Fibroblast of skin of abdomen (primary cell): ENCODE results near the gene TELO2.
A peak's percentile ranks its signal among the peaks of the same experiment; 100 is the strongest.

Source experiments
- DNase-seq: peaks from one replicate; pipeline ENCODE4 v3.0.0-alpha.2; 2013

TELO2 gene

DNA sequence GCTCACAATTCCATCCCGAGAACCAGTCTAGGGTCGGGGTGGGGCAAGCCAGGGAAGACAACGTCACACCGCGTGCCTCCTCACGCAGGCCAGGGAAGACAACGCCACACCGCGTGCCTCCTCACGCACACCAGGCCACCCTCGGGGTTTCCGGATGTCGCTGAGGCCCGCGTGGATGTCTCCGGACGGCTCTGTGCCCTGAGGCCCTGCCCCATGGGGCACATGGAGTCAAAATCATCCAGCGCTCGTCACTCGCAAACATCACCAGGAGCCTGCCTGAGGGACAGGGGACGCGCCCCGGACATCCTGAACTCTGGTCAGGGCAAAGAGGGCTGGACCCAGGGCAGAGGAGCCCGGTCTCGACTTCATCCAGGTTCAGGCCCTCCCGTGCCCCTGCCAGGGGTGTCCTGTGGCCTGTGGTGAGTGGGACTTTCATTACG is 44.0 kb downstream of the TELO2 start:
- no peak for DNase-seq

DNA sequence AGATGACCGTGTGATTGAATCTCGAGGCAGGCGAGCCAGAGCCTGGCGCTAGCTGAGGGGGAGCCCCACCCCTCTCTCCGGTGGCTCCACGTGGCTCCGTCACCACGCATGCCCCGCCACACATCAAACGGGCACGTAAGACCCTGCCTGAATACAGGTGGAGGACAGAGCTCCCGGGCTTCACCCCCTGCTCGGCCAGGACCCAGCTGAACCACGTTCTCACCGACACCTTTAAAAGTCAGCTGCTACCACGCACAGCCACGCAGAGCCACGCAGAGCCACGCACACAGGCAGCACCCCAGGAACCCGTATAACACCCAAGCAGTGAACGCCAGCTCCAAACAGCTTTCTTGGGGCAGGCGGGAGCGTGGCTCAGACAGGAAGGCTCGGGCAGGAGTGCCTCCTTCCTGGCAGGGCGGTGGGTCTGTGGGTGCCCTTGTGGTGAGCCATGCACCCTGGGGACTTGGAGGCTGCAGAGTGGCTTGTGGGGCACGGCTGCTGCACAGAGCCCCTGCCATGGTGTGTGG is 44.7 kb downstream of the TELO2 start:
- no peak for DNase-seq

DNA sequence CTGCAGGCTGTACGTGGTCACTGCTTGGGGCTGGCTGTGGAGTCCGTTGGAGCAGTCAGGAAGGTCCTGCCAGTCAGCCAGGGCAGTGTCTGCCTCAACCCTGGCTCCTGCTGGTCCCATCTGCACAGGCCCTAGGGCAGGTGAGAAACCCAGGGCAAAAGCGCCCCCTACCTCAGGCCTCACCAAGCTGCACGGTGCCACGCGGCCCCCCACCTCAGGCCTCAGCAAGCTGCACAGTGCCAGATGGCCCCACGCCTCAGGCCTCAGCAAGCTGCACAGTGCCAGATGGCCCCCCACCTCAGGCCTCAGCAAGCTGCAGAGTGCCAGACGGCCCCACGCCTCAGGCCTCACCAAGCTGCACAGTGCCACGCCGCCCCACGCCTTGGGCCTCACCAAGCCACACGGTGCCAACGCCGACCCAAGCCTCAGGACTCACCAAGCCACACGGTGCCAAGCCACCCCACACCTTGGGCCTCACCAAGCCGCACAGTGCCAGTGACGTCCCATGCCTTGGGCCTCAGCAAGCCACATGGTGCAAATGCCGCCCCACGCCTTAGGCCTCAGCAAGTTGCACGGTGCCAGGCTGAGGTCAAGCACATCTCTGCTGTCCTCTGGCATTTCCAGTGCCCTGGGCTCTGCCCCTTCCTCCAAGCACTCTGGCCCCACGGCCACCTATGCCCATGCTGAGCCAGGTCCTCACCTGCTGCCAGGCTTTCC is 45.8 kb downstream of the TELO2 start:
- no peak for DNase-seq

DNA sequence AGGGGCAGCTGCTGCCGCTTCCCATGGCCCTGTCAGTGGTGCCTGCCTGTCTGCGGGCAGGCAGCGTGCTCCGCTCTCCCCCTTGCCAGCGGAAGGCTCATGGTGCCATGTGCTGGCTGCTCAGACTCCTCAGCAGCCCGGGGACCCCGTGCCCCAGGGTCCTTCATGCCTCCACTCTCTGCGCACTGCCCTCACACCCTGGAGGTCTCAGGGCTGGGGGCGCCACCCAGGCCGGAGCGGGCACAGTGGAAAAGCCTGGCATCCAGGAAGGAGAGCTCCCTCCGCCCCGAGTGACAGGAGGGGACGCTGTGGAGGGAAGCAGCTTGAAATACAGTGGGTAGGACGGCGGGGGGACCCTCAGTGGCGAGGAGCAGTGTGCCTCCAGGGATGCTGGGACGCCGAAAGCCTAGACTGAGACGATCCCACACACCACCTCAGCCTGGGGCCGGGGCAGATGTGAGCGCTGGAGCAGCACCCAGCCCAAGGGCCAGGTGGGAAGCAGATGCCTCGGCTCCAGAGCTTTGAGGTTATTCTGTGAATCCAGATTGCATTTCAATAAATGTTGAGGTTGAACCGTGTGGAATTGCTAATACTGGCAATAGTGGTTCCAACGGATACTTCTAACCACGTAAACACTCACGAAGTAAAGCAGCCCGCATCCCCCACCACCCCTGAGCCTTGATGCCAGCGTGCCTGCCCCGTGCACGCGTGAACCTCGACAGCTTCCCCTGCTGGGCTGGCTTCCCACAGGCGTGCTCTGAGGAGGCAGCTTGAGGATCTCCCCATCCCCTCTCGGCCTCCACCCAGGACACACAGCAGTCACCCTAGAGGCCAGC is 46.8 kb downstream of the TELO2 start:
- no peak for DNase-seq

DNA sequence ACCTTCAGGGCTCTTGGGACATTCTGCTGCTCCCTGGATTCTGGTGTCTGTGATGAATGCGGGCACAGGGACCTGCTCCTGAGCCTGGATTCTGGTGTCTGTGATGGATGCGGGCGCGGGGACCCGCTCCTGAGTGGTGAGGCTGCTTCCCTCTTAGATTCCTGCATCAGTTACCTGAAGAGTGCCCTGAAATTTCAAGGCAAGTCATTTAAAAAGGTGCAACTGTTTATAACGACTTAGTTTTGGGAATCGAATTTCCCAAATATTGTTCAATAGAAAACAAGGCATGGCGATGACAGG is 47.3 kb downstream of the TELO2 start:
- DNase-seq = no peak

DNA sequence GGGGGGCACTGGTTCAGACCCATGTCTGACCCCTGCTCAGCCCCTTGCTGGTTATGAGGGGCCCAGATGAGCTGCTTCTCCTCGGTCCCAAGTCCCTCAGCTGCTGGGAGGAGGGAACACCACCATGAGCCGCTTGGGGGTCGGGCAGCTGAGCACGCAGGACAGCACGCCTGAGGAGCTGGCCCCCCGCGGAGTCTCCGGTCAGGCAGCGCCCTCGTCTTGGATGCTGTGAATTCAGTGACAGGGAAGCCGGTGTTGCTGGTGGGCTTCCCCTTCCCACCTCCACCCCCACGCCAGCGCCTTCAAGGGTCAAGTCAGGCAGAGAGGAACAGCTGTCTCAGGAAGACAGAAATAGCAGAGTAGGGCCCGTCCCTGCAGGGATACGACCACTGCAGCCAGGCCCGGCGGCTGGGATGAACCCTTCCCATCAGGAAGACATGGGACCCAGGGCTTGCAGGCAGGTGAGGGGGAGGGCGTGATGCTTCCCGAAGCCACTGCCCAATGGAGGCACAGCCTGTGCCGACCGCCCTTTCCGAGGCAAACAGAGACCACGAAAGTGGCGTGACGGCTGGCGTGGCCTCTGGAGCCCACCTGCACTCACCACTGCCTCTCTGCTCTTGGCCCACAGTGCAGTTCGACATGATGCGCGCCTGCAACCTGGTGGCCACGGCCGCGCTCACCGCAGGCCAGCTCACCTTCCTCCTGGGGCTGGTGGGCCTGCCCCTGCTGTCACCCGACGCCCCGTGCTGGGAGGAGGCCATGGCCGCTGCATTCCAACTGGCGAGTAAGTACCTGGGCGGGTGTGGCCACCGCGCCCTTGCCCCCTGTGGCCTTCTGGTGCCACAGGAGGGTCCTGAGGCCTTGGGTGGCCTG is 48.4 kb downstream of the TELO2 start:
- DNase-seq = no peak

DNA sequence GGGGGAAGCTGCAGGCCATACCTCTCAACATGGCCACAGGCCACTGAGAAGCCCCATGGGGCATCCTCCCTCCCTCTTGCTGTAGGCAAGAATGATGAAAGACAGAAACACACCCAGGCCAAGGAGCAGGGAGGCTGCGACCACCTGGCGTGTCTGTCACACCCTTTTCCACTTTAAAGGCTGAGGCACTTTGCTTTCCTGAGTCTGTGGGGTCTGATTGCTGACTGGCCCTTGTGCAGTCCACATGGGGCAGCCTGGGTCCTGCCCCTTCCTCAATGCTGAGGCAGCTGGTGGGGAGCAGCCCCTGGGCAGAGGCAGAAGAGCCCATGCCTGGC is 49.0 kb downstream of the TELO2 start:
- DNase-seq = no peak

DNA sequence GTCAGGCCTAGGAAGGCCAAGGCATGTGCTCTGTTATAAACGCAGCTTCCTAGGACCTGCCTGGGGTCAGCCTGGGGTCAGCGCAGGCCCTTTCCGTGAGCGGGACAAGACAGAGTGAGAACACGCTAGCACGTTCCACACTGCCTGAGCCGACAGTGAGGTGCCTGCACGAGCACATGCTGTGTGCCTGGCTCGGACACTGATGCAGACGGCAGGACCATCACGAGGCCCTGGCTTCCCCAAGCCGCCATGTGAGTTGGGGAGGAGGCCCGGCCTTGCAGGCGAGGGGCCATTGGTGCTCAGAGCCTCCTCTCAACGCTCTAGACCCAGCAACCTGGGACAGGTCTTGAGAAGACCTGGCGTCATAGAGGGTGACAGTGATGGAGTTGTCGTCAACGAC is 49.4 kb downstream of the TELO2 start:
- no peak for DNase-seq

DNA sequence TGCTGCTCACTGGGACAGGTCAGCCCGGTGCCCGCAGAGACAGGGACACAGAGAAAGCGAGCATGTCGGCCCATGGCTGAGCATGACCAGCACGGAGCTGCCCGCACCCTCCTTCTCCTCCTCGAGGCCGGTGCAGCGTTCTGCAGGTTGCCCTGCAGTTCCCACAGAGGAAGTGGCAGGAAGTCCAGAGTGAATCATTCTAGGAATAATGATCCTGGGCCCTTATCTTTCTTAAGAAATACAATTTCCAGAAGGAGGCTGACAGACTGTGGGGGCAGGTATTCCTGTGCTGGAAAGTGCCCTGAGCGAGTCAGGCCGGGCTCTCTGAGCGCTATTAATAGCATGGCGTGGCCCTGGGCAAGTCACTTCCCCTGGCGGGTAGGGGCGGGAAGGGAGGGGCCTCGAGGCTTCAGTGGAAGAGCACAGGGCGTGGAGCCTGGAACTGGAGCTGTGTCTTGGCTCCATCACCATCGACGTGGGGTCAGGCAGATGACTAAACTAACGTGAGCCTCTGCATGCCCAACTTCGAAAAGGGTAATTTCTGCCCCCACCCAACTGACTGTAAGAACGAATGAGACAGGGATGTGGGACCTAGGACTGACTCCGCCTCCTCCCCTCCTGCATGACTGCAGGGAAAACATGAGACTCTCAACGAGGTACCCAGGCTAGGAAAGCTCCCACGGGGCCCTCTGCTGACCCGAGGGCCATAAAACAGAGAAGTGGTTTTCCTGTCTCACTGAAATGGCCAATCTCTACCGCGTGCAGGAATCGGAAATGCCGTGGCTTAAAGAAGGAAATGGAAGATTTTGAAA is 50.1 kb downstream of the TELO2 start:
- peak; percentile 56 for DNase-seq

DNA sequence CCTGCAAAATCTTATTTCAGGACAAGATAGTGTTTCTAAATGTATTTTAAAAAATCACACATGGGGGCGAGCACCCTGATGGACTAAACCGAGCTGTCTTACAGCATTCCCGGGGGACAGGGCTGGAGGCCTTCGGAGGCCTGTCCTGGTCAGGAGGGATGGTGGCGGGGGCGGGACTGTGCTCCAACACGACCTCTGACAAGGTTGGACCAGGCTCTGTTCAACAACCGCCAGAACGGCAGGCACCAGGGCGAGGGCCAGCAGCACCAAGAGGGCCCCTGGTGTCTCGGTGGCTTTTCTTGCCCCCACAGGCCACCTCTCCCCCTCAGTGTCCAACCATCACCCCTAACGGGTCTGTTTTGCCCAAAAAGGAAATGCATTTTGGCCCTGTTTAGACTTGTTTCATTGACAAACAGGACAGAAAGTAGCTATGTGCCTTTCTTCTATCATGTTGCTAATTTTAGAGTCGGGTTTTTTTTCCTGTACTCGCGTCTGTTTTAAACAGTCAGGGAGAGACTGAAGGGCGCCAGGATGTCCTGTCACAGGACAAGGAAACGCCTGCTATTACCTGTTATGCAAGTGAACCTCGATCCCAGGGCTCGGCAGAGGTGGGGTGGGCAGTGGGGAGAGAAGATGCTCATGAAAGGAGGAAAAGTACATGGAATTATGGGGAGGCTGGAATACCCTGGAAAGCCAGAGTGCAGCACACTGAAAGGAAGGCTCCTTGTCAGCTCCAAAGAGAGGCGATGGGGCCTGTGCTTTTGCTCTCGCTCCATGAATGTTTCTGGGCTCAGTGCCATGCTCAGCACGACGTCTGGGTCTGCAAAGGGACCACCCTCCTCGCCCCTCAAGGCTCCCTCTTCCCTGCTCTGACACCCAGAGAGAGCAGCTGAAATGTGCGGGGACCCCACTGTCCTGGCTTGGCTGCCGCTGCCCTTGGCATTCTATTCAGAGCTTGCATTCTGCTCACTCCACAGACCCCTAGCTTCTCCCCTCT is 52.2 kb downstream of the TELO2 start:
- no peak for DNase-seq

DNA sequence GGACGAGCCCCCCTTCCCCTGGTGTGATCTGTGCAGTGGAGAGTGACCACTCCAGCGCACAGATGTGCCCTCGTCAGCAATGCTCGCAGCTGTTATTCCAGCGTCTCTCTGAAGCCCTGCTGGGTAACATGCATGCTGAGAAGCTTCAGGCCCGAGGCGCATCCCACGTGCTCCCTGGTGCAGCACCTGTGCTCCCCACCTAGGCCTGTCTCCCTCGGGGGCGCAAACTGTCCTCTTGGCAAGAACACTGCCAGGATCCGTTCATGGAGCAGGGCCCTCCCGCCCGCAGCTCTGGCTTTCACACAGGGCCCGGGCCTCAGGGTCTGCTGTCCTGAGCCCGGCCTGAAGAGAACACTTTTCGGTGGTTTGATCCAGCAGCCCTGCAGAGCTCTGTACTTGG is 53.3 kb downstream of the TELO2 start:
- no peak for DNase-seq

DNA sequence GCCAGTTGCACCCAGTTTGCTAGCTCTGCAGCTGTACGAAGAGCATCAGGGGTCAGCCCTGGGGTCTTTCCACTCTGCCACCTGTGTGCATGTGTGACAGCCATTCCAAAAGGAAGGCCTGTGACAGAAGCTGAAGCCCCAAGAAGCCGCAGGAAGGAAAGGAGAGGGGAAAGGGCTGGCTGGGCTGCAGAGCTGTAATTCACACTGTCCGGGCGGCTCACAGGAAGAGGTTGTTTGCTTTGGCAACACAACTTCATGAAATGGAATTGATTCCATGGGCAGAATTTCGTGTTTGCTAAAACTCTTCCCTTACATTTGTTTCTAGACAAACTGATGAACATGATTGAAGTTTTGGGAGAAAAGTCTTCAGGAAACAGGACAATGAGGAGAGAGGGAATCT is 55.1 kb downstream of the TELO2 start:
- no peak for DNase-seq

DNA sequence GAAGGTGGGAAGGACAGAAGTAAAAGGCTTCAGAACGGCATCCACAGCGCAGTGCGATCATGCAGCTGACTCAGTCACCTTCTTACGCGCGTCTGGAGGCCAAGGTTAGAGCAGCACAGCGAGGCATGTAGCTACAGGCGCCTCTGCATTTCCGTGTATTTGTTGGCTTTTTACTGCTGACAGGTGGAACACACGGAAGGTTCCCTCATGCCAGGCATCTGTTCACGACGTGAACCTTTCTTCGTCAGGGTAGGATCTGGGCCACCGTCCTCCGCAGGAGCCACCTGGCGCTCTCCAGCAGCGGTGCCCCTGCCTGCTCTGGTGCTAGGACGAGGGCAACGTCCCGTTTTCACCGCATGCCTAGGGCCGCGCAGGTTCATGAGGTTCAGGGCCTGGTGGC is 55.6 kb downstream of the TELO2 start:
- DNase-seq = no peak

DNA sequence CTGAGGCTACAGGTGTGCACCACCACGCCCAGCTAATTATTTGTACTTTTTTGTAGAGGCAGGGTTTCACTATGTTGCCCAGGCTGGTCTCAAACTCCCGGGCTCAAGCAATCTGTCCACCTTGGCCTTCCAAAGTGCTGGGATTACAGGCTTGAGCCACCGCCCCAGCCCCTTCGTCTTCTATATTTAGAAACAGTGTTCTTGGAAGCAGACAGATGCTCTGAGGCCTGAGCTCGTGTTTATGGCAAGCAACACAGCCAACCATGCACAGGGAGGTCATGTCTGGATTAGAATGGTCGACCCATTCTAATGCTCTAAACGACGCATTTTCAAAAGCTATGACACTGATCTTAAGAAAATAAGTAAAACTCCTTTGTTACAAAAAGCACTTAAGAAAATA is 56.9 kb downstream of the TELO2 start:
- no peak for DNase-seq

DNA sequence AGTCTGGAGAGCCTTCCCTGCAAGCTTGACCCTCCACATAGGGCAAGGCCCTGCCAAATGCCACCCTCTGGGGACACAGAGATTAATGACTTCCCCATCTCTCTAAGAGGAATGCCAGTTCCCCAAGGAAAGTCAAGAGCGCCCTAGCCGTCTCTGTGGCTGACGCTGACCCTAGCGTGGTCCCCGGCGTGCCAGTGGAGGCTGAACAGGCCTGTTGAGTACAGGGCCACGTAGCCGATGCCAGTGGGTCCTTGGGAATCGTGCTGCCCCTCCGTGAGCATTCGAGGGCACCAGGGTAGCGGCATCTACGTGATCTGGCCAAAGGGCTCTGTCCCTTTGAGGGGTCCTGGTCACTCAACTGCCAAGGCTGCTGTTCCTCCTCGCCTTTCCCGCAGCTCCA is 57.5 kb downstream of the TELO2 start:
- no peak for DNase-seq

DNA sequence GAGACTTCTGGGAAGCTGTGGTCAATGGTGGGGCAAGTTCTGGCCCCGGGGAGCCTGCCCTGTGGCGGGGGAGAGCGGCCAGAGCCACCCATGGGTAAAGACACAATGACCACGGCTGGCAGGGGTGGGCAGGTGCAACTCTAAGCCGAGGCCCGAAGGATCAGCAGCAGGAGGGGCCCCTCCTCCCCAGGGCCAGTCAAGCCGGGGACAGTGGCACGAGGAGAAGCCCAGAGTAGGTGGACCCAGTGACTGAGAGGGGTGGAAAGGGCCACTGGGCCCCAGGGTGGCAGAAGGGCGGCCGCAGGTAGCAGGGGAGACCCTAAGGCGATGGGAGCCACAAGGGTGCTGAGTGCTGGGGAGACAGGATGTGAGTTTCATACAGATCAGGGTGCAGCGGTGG is 58.0 kb downstream of the TELO2 start:
- DNase-seq = no peak

DNA sequence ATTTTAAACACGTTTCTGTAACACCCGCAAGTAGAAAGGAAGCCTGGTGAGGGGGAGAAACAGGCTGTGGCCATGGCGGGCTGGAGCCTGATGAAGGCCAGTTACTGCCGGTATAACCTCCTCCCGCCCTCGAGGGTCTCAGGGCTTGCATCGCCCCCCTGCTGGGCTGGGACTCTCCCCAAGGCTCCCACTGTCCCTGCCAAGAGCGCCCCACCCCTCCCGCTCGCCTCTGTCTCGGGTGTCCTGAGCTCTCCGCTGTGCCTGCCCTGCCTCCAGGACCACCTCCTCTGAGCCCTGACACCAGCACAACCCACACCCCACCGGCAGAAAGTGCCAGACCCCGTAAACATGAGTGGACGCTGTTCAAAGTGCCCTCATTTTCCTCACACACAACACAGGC is 59.0 kb downstream of the TELO2 start:
- DNase-seq = no peak

DNA sequence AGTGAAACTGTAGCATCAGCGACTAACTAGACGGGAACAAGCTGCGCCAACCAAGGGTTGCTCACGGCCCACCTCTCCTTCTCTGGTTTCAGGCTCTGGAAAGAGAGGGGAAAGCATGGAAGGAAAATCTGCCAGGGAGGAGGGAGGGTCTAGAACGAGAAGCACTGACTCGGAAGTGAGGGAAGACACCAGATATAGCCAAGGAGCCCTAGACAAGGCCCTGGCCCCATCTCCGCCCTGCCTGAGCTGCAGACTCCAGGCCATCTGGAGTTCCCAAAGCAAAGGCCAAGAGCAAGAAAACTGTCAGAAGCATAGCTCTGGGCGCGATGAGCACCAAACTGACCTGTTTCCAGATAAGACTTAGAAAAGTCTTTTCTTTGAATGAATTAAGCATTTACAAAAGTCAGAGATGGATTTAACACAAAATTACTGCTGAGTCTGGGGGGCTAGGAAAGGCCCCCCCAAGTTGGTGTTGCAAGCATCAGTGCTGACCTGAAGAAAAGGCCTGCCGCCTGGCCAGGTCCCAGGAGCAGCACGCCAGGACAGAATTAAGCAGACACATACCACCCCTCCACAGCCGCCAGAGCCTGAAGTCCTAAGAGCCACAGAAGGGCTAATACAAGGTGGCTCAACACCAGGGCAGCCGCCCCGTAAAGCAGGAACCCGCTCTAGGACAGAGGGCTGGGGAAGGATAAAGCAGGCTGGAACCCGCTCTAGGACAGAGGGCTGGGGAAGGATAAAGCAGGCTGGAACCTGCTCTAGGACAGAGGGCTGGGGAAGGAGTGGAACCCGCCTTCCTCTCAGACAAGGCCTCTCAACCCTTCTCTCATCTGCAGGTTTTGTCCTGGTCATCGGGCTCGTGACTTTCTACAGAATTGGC is 61.0 kb downstream of the TELO2 start:
- DNase-seq = no peak

DNA sequence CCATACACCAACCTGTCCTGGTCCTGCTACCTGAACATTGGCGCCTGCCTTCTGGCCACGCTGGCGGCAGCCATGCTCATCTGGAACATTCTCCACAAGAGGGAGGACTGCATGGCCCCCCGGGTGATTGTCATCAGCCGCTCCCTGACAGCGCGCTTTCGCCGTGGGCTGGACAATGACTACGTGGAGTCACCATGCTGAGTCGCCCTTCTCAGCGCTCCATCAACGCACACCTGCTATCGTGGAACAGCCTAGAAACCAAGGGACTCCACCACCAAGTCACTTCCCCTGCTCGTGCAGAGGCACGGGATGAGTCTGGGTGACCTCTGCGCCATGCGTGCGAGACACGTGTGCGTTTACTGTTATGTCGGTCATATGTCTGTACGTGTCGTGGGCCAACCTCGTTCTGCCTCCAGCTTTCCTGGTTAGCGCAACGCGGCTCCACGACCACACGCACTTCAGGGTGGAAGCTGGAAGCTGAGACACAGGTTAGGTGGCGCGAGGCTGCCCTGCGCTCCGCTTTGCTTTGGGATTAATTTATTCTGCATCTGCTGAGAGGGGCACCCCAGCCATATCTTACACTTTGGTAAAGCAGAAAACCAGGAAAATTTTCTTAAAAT is 61.8 kb downstream of the TELO2 start:
- DNase-seq = no peak

DNA sequence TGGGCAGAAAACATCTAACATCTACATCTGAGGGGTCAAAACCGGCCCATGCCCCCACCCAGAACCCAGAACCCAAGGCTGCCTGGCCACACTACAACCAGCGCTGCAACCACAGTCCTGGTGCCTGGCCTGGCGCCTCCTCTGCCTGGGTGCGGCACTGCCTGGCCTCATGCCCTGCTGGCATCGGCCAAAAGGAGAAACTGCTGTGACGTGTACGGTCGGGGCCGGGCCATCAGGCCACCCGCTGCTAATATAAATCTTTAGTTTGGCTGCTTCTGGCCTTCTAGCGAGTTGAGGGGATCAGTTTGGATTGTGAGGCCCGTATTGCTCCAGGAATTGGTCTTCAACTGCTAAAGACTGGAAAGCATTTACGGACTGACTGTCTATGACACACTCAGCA is 63.1 kb downstream of the TELO2 start:
- DNase-seq = no peak
